ENCODE results near the gene SP110. TPM values are rescaled to one million over a fixed set of nuclear protein-coding genes. Genes with fewer than 3 reads are reported as not detected.

SP110 gene
- total and polyA plus RNA-seq, 2 of the 4 experiments (the other 2 are of a cell fraction): 9.3 to 10.2 TPM

GRCh38 chr2:230244211-230244610, 24.4 kb upstream of the SP110 start:
- in situ Hi-C loops (cut with MboI; ENCODE audit: low sequenced_read_pairs): no loop called here
- Histone ChIP-seq H3K14ac (replicated peaks; ENCODE audit: low read depth, low read length) (no peak overlapping the region), H4K5ac (ENCODE audit: low read depth, low read length) (no peak overlapping the region), H3K9me1 (ENCODE audit: insufficient read depth, low read length) (no peaks in the 10 kb centered on the region), H2AK5ac (ENCODE audit: low read depth, low read length) (no peak overlapping the region), H2BK5ac (ENCODE audit: low read depth, low read length, poor library complexity, severe bottlenecking) (no peak overlapping the region), H3K4me2 (ENCODE audit: low read depth, low read length) (no peak overlapping the region), H3K4me1 (ENCODE audit: control insufficient read depth, insufficient read depth, low read length) (no peaks in the 10 kb centered on the region), H3K23ac (ENCODE audit: low read depth, low read length) (no peak overlapping the region), H3K27me3 (ENCODE audit: control insufficient read depth, insufficient read depth, low read length) (peaks cover 3% of the 10 kb centered on the region; the same call in 1 of the 2 replicates), H2BK120ac (ENCODE audit: low read depth, low read length) (no peak overlapping the region), H4K8ac (ENCODE audit: low read depth in 2 of 2, low read length in 2 of 2) (no peak overlapping the region), H3K56ac (ENCODE audit: extremely low read depth, insufficient read depth, low read length) (no peak overlapping the region), H4K91ac (ENCODE audit: insufficient read depth, low read depth, low read length) (no peak overlapping the region), H2AK9ac (replicated peaks; ENCODE audit: low read depth, low read length, poor library complexity) (no peak overlapping the region), H2BK20ac (ENCODE audit: low read depth, low read length) (no peak overlapping the region), H3K36me3 (ENCODE audit: control insufficient read depth, insufficient read depth, low read length) (no peaks in the 10 kb centered on the region), H3K4me3 (ENCODE audit: insufficient read depth, low read depth, low read length) (no peak overlapping the region), H3K18ac (ENCODE audit: low read depth, low read length) (no peak overlapping the region), H3K27ac (ENCODE audit: insufficient read depth, low read length) (no peak overlapping the region), H2BK15ac (ENCODE audit: low read depth, low read length) (no peak overlapping the region), H3K79me1 (ENCODE audit: low read depth in 1 of 2, low read length in 2 of 2) (no peaks in the 10 kb centered on the region), H3K9ac (ENCODE audit: low read depth, low read length) (no peak overlapping the region), H2AFZ (replicated peaks; ENCODE audit: low read length, poor library complexity) (no peak overlapping the region), H3K4ac (ENCODE audit: low read depth, low read length) (no peak overlapping the region), H3K9me3 (ENCODE audit: control insufficient read depth, insufficient read depth, low read length) (no peaks in the 10 kb centered on the region), H4K20me1 (ENCODE audit: insufficient read depth, low read length) (no peaks in the 10 kb centered on the region)
- DNase-seq (no peak), ATAC-seq (ENCODE audit: low read depth) (no peak)
- TF ChIP-seq MAFK (IDR thresholded peaks at IDR 0.05; ENCODE audit: low read depth, low read length): no peak
- TF ChIP-seq RFX5 (IDR thresholded peaks at IDR 0.05; ENCODE audit: low read depth, low read length): no peak
- TF ChIP-seq CTCF (conservative IDR thresholded peaks at IDR 0.05; ENCODE audit: low read depth, low read length): no peak
- TF ChIP-seq SMC3 (IDR thresholded peaks at IDR 0.05; ENCODE audit: low read depth, low read length): no peak
- no peak for TF ChIP-seq ELK1 (IDR thresholded peaks at IDR 0.05; ENCODE audit: borderline replicate concordance, low read depth, low read length)
- TF ChIP-seq MXI1 (IDR thresholded peaks at IDR 0.05; ENCODE audit: borderline replicate concordance, low read depth, low read length): no peak
- no peak for TF ChIP-seq USF2 (IDR thresholded peaks at IDR 0.05; ENCODE audit: low read depth, low read length)
- dilution Hi-C loops (cut with HindIII; ENCODE audit: low sequenced_read_pairs, unreplicated experiment): no loop called here
- BruUV-seq (replicated peaks): no TSS peak
- POLR2A ChIA-PET (ENCODE audit: unreplicated experiment): no interaction called here
- WGBS, 2 experiments (ENCODE audit: extremely low coverage in 2 of 2, insufficient read length in 1 of 2): 75% methylated on average over 1 of the region's 2 CpGs; no CpG with 5 or more reads in 1 of the 2 experiments
- intact Hi-C loops (cut with micrococcal nuclease): no loop called here
- CTCF ChIA-PET: interaction anchor here (1.1 kb wide), 1 partner anchor 25 kb away, joined by 3 read pairs; the partner anchor contains the start of gene SP110
